ENCODE measurements around the gene TRAF6. TPM values are rescaled to one million over a fixed set of nuclear protein-coding genes. Genes with fewer than 3 reads are reported as not detected.
A peak's percentile ranks its signal among the peaks of the same experiment; 100 is the strongest.

The TRAF6 gene
- total RNA-seq, 3 donors from 2014 or later (not counting 1 experiment from before 2014, with no cell fraction given) = 37.9 to 43.3 (median 40.2) TPM

GRCh38 chr11:36458129-36458915, 51.8 kb downstream of the TRAF6 start:
- ATAC-seq (no peak), DNase-seq (no peak)
- Mint-ChIP-seq H3K4me3 (no peak overlapping the region), H3K27me3 (ENCODE audit: low read depth in 2 of 2) (no peaks in the 10 kb centered on the region), H3K36me3 (peaks cover 28% of the 10 kb centered on the region), H3K4me1 (peaks cover 77 to 79% of the 10 kb centered on the region in 2 donors), H3K9me3 (no peaks in the 10 kb centered on the region), H3K27ac (peak overlapping the region; percentile 53 to 88)
- peaks cover 65% of the 10 kb centered on the region for H3K36me3 ChIP-seq (ENCODE audit: control insufficient read depth, insufficient read depth, low read length)
- H3K4me3 ChIP-seq (ENCODE audit: low read length) = no peak overlapping the region
- 93% methylated on average over 7 of the region's 8 CpGs for WGBS (ENCODE audit: insufficient coverage)
- intact Hi-C loops (cut with micrococcal nuclease) = no loop called here
- TF ChIP-seq CTCF (IDR thresholded peaks at IDR 0.05) = no peak
- H3K4me1 ChIP-seq (ENCODE audit: control insufficient read depth, insufficient read depth, low read length) = peaks cover 54% of the 10 kb centered on the region
- no peaks in the 10 kb centered on the region for H3K27me3 ChIP-seq (ENCODE audit: control insufficient read depth, insufficient read depth, low read length)
- H3K9me3 ChIP-seq (ENCODE audit: control insufficient read depth, insufficient read depth, low read length) = no peaks in the 10 kb centered on the region
- no peak overlapping the region for H3K27ac ChIP-seq (ENCODE audit: low read length)

- peak overlapping the region; percentile 53 to 88 for H3K27ac Mint-ChIP-seq
- no peak for TF ChIP-seq CTCF (IDR thresholded peaks at IDR 0.05)
- ATAC-seq = no peak
- no peak overlapping the region for H3K4me3 Mint-ChIP-seq
- Histone ChIP-seq H3K4me3 (ENCODE audit: low read length) (no peak overlapping the region), H3K4me1 (ENCODE audit: control insufficient read depth, insufficient read depth, low read length) (peaks cover 75% of the 10 kb centered on the region), H3K27me3 (ENCODE audit: control insufficient read depth, insufficient read depth, low read length) (no peaks in the 10 kb centered on the region), H3K27ac (ENCODE audit: low read length) (no peak overlapping the region), H3K36me3 (ENCODE audit: control insufficient read depth, insufficient read depth, low read length) (peaks cover 54% of the 10 kb centered on the region), H3K9me3 (ENCODE audit: control insufficient read depth, insufficient read depth, low read length) (no peaks in the 10 kb centered on the region)
- peaks cover 85 to 92% of the 10 kb centered on the region in 2 donors for H3K4me1 Mint-ChIP-seq
- H3K27me3 Mint-ChIP-seq (ENCODE audit: low read depth in 2 of 2) = no peaks in the 10 kb centered on the region
- no peaks in the 10 kb centered on the region for H3K9me3 Mint-ChIP-seq
- no peak for DNase-seq
- H3K36me3 Mint-ChIP-seq = peaks cover 41% of the 10 kb centered on the region
- 92% methylated on average over 6 of the region's 6 CpGs for WGBS (ENCODE audit: insufficient coverage)
- intact Hi-C loops (cut with micrococcal nuclease) = no loop called here
Measured at GRCh38 chr11:36456156-36456555, 53.9 kb downstream of the TRAF6 start.

GRCh38 chr11:36455658-36456111, 54.4 kb downstream of the TRAF6 start:
- peaks cover 58% of the 10 kb centered on the region for H3K36me3 ChIP-seq (ENCODE audit: control insufficient read depth, insufficient read depth, low read length)
- no peak for TF ChIP-seq CTCF (IDR thresholded peaks at IDR 0.05)
- intact Hi-C loops (cut with micrococcal nuclease) = no loop called here
- no peaks in the 10 kb centered on the region for H3K9me3 ChIP-seq (ENCODE audit: control insufficient read depth, insufficient read depth, low read length)
- H3K4me1 Mint-ChIP-seq = peaks cover 85 to 93% of the 10 kb centered on the region in 2 donors
- H3K4me1 ChIP-seq (ENCODE audit: control insufficient read depth, insufficient read depth, low read length) = peaks cover 76% of the 10 kb centered on the region
- ATAC-seq = no peak
- no peaks in the 10 kb centered on the region for H3K27me3 Mint-ChIP-seq (ENCODE audit: low read depth in 2 of 2)
- H3K27ac ChIP-seq (ENCODE audit: low read length) = no peak overlapping the region
- no peak overlapping the region for H3K4me3 Mint-ChIP-seq
- no peaks in the 10 kb centered on the region for H3K9me3 Mint-ChIP-seq
- no peak for DNase-seq
- peaks cover 45% of the 10 kb centered on the region for H3K36me3 Mint-ChIP-seq
- WGBS (ENCODE audit: insufficient coverage) = 78% methylated on average over 11 of the region's 11 CpGs
- H3K4me3 ChIP-seq (ENCODE audit: low read length) = no peak overlapping the region
- peak overlapping the region; percentile 53 to 88 for H3K27ac Mint-ChIP-seq
- no peaks in the 10 kb centered on the region for H3K27me3 ChIP-seq (ENCODE audit: control insufficient read depth, insufficient read depth, low read length)

All from natural killer cell (primary cell).